D721Med (cell line): ENCODE results near the gene OR2M3.

Source experiments
- DNase-seq: peaks from one replicate; pipeline ENCODE4 v3.0.0; 2011; ENCODE audit warnings: low spot score; ENCODE audit not compliant: insufficient read length
- FAIRE-seq: peaks from 2 replicates; lab custom pipeline; 2011; peaks lifted over from hg19 to GRCh38; lab: Jason Lieb, UNC
- CTCF ChIP-seq: IDR thresholded peaks from 2 replicates; pipeline ENCODE4 v1.5.1; 2012; ENCODE audit warnings: mild to moderate bottlenecking, control low read depth; ENCODE audit not compliant: insufficient read depth; ENCODE audit errors: missing control alignments

The OR2M3 gene

GRCh38 chr1:248183996-248184395 lies 13.1 kb upstream of the OR2M3 start:
- FAIRE-seq: no peak
- DNase-seq: no peak
- no peak for TF ChIP-seq CTCF

- no peak for FAIRE-seq
- TF ChIP-seq CTCF: no peak
- no peak for DNase-seq
Measured at GRCh38 chr1:248187363-248187762, 9.7 kb upstream of the OR2M3 start.

GRCh38 chr1:248189026-248189425 lies 8.0 kb upstream of the OR2M3 start:
- DNase-seq (no peak), FAIRE-seq (no peak)
- no peak for TF ChIP-seq CTCF

- no peak for TF ChIP-seq CTCF
- no peak for FAIRE-seq
- no peak for DNase-seq
Measured at GRCh38 chr1:248194117-248194516, 2.9 kb upstream of the OR2M3 start.

GRCh38 chr1:248215880-248216279 lies 18.8 kb downstream of the OR2M3 start:
- TF ChIP-seq CTCF: no peak
- FAIRE-seq: no peak

GRCh38 chr1:248225537-248225936 lies 28.5 kb downstream of the OR2M3 start:
- no peak for DNase-seq
- no peak for TF ChIP-seq CTCF
- no peak for FAIRE-seq

More at GRCh38 chr1:248215880-248216279, 18.8 kb downstream of the OR2M3 start:
- no peak for DNase-seq

GRCh38 chr1:248229360-248229908 lies 32.4 kb downstream of the OR2M3 start:
- FAIRE-seq: no peak
- no peak for DNase-seq
- TF ChIP-seq CTCF: no peak
